Right atrium auricular region (tissue), 2 donors: ENCODE measurements around the gene GPR15LG. TPM values are rescaled to one million over a fixed set of nuclear protein-coding genes. Genes with fewer than 3 reads are reported as not detected.

ENCODE experiments used
- DNase-seq: peaks from one replicate; pipeline ENCODE4 v3.0.0-alpha.2; 2019; ENCODE audit warnings: low spot score
- H3K27ac ChIP-seq, 2 donors: fragments of 200-600 bp; sonication (generic); 1 replicate in 1 of 2; 2 replicates in 1 of 2; pipeline ENCODE4 v1.5.1; 2016 to 2019
- H3K27me3 ChIP-seq, 2 donors: fragments of 200-600 bp; sonication (generic); one replicate each; pipeline versions ENCODE4 v1.5.1 to v1.6.0; 2017 to 2019
- H3K36me3 ChIP-seq: fragments of 200-600 bp; sonication (generic); one replicate; pipeline ENCODE4 v1.5.1; 2016
- H3K4me1 ChIP-seq, 2 donors: fragments of 200-600 bp; sonication (generic); one replicate each; pipeline versions ENCODE4 v1.5.1 to v1.6.0; 2017 to 2019
- H3K4me3 ChIP-seq, 2 donors: fragments of 200-600 bp; sonication (generic); 1 replicate in 1 of 2; 2 replicates in 1 of 2; pipeline ENCODE4 v1.5.1; 2017 to 2019; ENCODE audit warnings: mild to moderate bottlenecking in 1 of 2, moderate library complexity in 1 of 2
- H3K9me3 ChIP-seq, 2 donors: fragments of 200-600 bp; sonication (generic); one replicate each; pipeline ENCODE4 v1.5.1; 2019
- total RNA-seq, 2 donors: library from RNA; depleted of rRNA; stranded (reverse); fragments of >200 nt; gene quantifications; one replicate each; pipeline ENCODE4 v1.1.0, GENCODE V29; 2016
- TF ChIP-seq, protein P1 (sequence below), 2 donors: fragments of 200-600 bp; sonication (generic); IDR thresholded peaks; one replicate each; pipeline ENCODE4 v1.5.1; 2019; ENCODE audit warnings: antibody characterized with exemption in 2 of 2

The GPR15LG gene
- total RNA-seq, 2 donors from 2014 or later = not detected

DNA sequence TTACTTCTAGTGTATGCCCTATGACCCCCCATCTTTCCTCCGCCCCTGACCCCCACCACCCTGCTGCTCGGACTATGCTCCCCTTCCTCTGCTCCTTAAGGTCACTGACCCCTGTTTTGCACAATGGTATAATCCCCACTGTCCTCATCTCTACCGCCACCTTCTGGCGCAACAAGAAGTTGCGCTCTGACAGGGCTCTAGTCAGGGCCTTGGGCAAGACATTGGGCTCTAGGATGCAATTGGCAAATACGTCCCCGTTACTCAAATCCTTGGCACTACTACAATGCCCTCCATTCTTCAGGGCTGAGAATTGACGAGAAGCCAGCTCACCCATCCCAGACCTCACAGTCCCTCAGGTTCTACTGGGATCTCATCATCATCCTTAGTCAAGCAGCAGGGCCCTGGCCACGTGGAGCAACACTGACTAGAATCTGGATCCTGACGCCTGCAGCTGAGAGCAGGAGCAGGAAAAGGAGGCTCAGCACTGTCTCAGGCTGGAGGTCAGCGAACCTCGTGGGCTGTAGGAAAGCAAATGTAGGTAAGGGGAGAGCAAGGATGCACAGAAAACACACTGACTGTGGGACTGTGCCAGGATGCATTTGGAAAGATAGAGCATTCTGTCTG, 41.1 kb downstream of the GPR15LG start:
- DNase-seq = no peak
- Histone ChIP-seq H3K4me1 (no peaks in the 10 kb centered on the region), H3K9me3 (no peaks in the 10 kb centered on the region), H3K36me3 (no peaks in the 10 kb centered on the region), H3K4me3 (no peak overlapping the region), H3K27me3 (no peaks in the 10 kb centered on the region), H3K27ac (no peak overlapping the region)
- TF ChIP-seq, protein P1, sequence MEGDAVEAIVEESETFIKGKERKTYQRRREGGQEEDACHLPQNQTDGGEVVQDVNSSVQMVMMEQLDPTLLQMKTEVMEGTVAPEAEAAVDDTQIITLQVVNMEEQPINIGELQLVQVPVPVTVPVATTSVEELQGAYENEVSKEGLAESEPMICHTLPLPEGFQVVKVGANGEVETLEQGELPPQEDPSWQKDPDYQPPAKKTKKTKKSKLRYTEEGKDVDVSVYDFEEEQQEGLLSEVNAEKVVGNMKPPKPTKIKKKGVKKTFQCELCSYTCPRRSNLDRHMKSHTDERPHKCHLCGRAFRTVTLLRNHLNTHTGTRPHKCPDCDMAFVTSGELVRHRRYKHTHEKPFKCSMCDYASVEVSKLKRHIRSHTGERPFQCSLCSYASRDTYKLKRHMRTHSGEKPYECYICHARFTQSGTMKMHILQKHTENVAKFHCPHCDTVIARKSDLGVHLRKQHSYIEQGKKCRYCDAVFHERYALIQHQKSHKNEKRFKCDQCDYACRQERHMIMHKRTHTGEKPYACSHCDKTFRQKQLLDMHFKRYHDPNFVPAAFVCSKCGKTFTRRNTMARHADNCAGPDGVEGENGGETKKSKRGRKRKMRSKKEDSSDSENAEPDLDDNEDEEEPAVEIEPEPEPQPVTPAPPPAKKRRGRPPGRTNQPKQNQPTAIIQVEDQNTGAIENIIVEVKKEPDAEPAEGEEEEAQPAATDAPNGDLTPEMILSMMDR (IDR thresholded peaks at IDR 0.05) = peak in 1 of 2 donors; percentile 34

DNA sequence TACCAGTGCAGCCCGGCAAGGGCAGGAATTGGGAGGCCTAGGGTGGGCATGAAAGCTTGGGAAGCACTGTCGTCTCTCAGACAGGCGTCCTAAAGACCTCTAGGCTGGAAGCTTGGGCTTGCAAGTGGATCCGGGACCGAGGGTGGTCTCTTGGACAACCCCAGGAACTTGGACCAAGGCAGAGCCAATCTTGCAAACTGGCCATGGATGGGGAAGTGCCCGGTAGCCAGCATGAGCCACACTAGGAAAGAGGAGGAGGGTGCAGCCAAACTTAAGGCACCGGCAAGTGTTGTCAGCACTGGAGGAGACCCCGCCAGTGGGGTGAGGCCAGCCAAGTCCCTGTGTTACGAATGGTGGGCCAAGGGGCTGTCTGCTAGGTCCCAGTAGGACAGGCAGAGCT, 43.2 kb downstream of the GPR15LG start:
- H3K9me3 ChIP-seq = no peaks in the 10 kb centered on the region
- no peak overlapping the region for H3K27ac ChIP-seq
- no peak for DNase-seq
- H3K27me3 ChIP-seq = no peaks in the 10 kb centered on the region
- H3K4me3 ChIP-seq = no peak overlapping the region
- H3K36me3 ChIP-seq = no peaks in the 10 kb centered on the region
- no peaks in the 10 kb centered on the region for H3K4me1 ChIP-seq
- TF ChIP-seq, protein P1 (IDR thresholded peaks at IDR 0.05) = no peak

DNA sequence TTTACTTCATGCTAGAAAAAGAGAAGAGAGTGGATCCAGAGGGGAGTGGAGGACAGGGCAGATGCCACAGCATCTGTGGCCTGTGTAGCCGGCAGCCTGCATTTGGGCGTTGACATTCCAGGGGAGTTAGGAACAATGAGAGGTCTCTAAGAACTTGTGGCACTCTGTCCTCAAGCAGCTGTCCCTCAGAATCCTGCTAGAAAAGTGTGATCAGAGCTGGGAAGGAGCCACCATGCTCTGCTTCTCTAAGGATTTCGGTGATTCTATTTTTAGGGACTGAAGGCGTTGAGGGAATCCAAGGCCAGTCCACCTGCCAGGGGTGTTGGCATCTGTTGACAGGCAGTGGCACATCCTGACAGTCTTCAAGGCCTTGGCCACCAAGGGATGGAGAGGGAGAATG, 44.1 kb downstream of the GPR15LG start:
- DNase-seq = no peak
- Histone ChIP-seq H3K4me1 (no peaks in the 10 kb centered on the region), H3K9me3 (no peaks in the 10 kb centered on the region), H3K27ac (no peak overlapping the region), H3K36me3 (no peaks in the 10 kb centered on the region), H3K4me3 (no peak overlapping the region), H3K27me3 (no peaks in the 10 kb centered on the region)
- TF ChIP-seq, protein P1 (IDR thresholded peaks at IDR 0.05) = no peak

DNA sequence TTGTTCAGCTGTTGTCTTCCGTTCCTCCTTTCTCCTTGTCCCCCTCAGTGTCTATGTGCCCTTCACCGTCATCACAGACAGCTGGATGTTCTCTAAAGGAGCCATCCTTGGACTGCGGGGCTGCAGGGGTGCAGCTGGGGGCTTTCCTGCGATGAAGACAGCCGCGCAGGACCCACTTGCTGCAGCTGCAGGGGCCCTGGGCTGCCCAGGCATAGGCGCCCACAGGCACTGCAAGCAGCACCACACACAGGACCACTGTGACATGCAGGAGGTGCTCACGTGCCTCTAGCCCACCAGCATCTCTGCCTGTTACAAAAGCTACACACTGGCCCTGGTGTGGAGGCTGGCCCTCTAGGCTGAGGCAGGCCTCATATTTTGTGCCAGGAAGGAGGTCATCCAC, 48.3 kb downstream of the GPR15LG start:
- Histone ChIP-seq H3K4me3 (no peak overlapping the region), H3K36me3 (no peaks in the 10 kb centered on the region), H3K9me3 (no peaks in the 10 kb centered on the region), H3K27me3 (no peaks in the 10 kb centered on the region), H3K4me1 (no peaks in the 10 kb centered on the region), H3K27ac (no peak overlapping the region)
- no peak for DNase-seq
- TF ChIP-seq, protein P1 (IDR thresholded peaks at IDR 0.05) = no peak

DNA sequence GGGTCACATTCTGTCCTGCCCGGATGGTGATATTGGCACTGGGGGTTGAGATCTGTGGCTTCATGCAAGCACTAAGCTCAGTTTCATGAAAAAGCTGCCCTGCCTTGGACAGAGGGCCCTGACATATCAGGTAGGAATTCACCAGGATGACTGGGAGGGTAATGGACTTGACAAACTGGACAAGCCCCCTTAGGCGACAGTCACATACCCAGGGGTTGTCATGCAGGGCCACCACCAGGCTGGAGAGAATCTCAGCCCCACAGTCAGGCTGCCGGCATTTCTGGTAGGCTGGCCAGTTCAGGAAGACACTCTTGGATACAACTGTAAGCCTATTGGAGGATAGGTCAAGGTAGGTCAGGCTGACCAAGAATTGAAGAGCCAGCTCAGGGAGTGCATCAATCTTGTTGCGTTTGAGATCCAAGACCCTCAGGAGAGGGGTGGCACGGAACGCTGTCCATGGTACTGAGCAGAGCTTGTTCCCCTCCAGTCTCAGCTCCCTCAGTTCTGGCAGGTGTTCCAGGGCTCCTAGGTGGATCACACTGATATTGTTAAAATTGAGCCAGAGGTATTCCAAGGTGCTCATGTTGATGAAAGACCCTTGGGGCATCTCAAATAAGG, 50.9 kb downstream of the GPR15LG start:
- TF ChIP-seq, protein P1 (IDR thresholded peaks at IDR 0.05) = no peak

More for the DNA sequence above, 50.9 kb downstream of the GPR15LG start:
- Histone ChIP-seq H3K36me3 (no peaks in the 10 kb centered on the region), H3K4me3 (no peak overlapping the region), H3K9me3 (no peaks in the 10 kb centered on the region), H3K27me3 (no peaks in the 10 kb centered on the region), H3K27ac (no peak overlapping the region), H3K4me1 (no peaks in the 10 kb centered on the region)
- DNase-seq = no peak
